Activated CD8-positive, alpha-beta memory T cell treated with anti-CD3 and anti-CD28 coated beads, Interleukin-2, amount 50 U/mL, for 48 hours (primary cell): Measurements from ENCODE around the gene TMCC1.
"Not testable (repeated sequence)": the region's sequence is repeated elsewhere in the genome, so short reads cannot be mapped to it uniquely, and the experiment has no call there.

Experiments
- DNase-seq: peaks from one replicate; pipeline ENCODE4 v3.0.0-alpha.2; 2020

TMCC1 gene

DNA sequence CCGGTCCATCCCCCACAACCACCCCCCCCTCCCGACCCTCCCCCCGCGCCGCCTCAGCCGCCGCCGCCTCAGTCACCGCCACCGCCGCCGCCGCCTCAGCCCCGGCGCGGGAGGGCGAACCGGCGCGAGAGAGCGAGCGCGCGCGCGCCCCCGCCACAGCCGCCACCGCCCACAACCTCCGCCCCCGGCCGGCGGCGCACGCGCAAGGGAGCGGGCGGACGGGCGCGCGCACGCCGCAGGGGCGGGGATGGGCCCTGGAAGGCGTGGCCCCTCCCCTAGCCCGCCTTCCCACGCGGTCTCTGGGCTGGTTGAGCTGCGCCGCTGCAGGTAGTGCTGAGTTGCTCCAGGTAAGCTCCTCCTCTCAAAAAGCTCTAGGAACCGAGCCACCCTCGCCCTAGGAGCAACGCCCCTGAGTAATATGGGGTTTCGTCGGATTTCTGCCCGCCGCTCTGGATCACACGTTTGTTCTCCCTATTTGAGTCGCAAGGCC, at the start of gene TMCC1:
Gene TMCC1, minus strand, starts transcription at position 131 of the 490 bp plus-strand sequence.
- peak; percentile 92 for DNase-seq

- DNase-seq, result no peak
Measured at GRCh38 chr3:129943020-129943419, 49.5 kb upstream of the TMCC1 start.

GRCh38 chr3:129942296-129942695, 48.8 kb upstream of the TMCC1 start:
- DNase-seq, result peak; percentile 72

DNA sequence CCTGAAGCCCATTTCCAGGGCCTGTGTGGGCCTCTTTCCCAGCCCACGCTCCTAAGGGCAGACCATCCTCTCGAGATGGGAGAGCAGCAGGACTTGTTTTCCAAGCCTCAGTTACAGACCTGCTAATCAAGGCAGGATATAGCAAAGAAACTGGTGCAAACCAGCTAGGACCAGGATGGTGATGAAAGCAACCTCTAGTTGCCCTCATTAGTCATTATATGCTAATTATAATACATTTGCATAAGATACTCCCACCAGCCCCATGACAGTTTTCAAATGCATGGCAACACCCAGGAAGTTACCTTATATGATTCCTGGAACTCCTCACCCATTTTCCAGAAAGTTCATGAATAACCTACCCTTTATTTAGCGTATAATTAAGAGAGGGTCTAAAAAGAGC, 46.6 kb upstream of the TMCC1 start:
- no peak for DNase-seq

DNA sequence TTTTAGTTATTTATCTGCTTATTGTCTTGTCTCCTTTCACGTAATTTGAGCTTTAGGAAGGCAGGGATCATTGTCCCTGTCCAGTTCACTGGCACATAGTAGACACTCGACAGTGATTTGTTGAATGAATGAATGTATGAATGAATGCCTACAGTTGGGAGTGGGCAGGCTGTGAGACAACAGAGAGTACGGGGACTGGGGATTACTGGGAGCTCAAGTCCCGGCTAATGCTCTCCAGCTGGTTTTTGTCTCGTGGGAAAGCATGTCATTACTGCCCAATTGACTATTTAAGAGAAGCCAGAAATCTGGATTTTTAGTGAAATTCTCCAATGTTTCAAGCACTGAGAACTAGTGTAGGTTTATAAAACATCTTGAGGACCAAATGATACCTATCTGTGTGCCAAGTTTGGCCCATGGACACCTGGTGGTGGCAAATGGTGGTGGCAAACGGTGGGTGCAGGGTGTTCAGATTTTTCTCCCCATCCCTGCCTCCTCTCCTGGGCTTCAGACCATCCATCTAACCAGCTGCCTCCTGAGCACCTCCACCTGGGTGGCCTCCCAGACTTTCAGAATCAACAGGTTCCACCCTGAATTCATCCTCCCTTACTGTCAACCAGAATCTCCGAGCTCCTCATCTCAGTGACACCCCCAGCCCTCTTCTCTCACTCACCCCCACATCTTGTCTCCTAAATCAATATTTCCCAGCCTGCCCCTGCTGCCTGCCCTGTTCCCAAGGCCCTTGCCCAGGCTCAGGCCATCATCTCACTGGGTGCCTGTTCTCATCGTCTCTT, 44.8 kb upstream of the TMCC1 start:
- DNase-seq, result no peak

GRCh38 chr3:129937717-129938116, 44.2 kb upstream of the TMCC1 start:
- no peak for DNase-seq

- DNase-seq, result no peak
Measured at GRCh38 chr3:129936757-129937156, 43.2 kb upstream of the TMCC1 start.

DNA sequence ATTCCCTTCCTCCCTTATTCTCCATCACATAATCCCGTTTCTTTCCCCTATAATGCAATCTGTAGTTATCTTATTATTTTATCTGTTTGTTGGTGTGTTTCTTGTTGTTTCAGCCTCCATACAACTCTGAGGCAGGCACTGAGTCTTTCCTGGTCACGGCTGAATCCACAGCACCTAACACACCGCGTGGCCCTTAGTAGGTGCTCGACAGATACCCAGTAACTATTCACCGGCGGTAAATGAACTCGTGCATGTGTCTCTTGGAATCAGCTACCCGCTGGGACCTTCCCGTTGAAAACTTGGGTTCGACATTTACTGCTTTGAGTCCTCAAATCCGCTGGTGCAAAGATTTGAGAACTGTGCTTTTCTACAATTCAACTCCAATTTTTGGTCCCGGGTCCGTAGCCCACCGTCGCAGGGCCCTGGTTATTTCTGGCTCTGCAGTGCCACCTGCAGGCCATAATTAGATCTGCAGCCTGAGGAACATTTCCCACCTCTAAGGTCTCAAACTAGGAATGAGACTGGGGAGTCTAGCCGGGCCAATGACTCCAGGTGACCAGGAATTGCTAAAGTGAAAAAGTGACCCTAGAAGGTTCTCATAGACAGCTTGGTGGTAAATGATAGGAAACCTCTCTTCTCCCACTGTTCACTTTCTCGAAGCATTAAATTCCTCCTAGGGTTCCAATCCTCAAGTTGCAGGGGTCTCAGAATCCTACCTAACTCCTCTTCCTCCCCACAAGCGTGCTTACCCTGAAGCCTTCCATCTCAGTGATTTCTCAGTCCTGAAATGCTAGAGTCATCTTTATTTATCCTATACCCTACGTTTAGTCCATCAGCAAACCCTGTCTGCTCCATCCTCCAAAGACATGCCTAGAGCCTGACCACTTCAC, 41.0 kb upstream of the TMCC1 start:
- peak; percentile 65 for DNase-seq

- DNase-seq, result no peak
Measured at GRCh38 chr3:129933471-129933870, 40.0 kb upstream of the TMCC1 start.

GRCh38 chr3:129929383-129929782, 35.9 kb upstream of the TMCC1 start:
- no peak for DNase-seq

- no peak for DNase-seq
Measured at GRCh38 chr3:129927072-129927471, 33.6 kb upstream of the TMCC1 start.

DNA sequence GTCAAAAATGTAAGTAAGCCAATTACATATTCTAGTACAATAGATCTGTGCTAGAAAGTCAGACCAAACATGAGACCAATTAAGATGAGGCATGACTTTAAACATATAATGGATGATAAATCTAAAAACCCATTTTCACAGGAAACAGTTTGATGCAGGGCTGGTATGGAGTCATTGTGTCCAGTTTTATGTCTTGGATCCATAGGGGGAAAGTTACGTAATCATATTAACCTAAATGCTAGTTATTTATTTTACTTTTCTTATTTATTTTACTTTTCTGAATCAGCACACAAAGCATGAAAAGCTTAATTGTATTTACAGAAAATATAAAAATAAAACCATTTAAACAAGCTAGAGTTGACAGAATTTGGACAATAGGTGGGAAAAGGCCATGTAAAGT, 26.3 kb upstream of the TMCC1 start:
- DNase-seq, result no peak

DNA sequence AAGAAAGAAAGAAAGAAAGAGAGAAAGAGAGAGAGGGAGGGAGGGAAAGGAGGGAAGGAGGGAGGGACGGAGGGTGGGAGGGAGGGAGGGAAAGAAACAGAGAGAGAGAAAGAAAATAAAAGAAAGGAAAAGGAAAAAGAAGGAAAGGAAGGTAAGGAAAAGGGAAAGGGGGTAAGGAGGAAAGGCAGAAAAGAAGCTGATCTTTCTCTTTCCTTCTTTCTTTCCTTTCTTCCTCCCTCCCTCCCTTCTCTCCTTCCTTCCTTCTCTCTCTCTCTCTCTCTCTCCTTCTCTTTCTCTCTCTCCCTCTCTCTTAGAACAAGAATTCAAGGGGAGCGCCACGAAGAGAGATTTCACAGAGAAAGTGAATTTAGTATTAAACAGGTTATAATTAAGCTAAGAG, 25.8 kb upstream of the TMCC1 start:
- no peak for DNase-seq

- no peak for DNase-seq
Measured at GRCh38 chr3:129918461-129918860, 24.9 kb upstream of the TMCC1 start.

- DNase-seq, result no peak
Measured at GRCh38 chr3:129917423-129918007, 24.0 kb upstream of the TMCC1 start.

- no peak for DNase-seq
Measured at GRCh38 chr3:129913618-129914017, 20.1 kb upstream of the TMCC1 start.

- DNase-seq, result no peak
Measured at GRCh38 chr3:129911261-129911861, 17.9 kb upstream of the TMCC1 start.

DNA sequence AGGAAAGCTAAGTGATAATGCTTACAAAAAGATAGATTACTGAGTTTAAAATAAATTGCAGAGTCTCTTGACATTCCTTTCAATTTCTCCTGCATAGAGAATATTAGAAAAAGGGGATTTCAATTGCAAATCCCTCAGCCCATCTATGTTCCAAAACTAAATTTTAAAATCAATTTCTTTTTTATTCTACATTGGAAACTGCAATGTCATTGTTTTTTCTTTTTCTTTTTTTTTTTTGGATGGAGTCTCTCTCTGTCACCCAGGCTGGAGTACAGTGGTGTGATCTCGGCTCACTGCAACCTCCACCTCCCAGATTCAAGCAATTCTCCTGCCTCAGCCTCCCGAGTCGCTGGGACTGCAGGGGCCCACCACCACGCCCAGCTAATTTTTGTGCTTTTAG, 15.7 kb upstream of the TMCC1 start:
- not testable (repeated sequence) for DNase-seq

DNA sequence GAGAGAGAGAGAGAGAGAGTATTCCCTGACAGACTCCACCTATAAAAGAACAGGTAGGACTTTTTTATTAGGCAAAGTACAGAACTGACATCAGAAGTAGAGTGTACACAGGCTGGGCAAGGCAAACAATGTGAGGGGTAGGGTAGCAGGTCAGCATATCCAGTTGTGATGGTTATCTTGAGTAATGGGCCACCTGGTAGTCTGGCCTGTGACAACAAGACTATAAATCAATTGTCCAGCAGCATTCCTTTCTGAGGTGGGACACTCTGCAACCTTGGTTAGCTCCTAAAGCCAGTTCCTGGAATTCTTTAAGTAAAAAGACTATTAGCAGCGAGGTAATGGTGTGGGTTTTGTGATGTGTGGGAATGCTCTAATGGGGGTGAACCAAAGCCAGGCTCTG, 14.9 kb upstream of the TMCC1 start:
- DNase-seq, result no peak

DNA sequence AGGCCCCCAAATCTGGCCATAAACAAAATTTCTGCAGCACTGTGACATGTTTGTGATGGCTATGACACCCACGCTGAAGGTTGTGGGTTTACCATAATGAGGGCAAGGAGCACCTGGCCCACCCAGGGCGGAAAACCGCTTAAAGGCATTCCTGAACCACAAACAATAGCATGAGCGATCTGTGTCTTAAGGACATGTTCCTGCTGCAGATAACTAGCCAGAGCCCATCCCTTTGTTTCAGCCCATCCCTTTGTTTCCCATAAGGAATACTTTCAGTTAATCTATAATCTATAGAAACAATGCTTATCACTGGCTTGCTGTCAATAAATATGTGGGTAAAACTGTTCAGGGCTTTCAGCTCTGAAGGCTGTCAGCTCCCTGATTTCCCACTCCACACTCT, 7.8 kb upstream of the TMCC1 start:
- DNase-seq, result not testable (repeated sequence)

- DNase-seq, result no peak
Measured at GRCh38 chr3:129897026-129897425, 3.5 kb upstream of the TMCC1 start.

DNA sequence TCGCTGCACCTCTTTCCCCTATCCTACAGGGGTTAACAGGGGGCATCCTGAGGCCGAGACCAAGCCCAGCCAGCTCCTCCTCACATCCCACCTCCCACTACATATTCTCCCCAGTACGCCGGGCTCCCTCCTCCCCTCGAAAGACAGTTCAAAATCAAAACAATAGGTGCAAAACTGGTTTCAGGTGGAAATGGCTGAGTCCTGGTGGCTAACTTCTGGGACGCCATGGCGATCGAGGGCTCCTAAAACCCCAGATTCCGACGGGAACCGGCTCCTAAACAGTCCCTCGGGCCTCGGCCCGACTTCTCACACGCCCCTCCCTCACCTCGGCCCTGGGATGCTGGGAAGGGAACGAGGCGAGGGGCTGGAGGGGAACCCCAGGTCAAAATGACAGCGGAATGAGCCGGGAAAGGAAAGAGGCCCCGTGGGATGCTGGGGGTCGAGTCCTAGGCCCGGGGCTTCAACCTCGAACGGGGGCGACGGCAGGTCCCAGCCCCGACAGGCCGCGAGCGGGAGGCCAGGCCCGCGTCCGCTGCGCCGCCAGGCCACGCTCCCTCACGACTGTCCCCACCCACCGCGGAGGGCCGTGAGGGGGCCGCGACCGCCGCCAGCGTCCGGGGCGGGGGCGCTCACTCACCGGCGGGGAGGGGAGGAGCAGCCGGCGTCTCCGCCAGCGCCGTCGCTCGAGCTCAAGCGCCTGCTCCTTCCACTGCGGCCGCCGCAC, 492 bp downstream of the TMCC1 start:
- DNase-seq, result peak; percentile 84
